B cell (primary cell): ENCODE data around the gene SPECC1. TPM values are rescaled to one million over a fixed set of nuclear protein-coding genes. Genes with fewer than 3 reads are reported as not detected.
"Not testable (repeated sequence)": the region's sequence is repeated elsewhere in the genome, so short reads cannot be mapped to it uniquely, and the experiment has no call there.

Experiments
- ATAC-seq: fragments of 200-7000 bp; cut with Tn5 transposase; one replicate; pipeline ENCODE4 v1.10.0; 2021; ENCODE audit warnings: low read depth, mild to moderate bottlenecking, moderate number of reproducible peaks, moderate library complexity
- CTCF ChIA-PET: fragments of 350-600 bp; sonication (Branson Sonifier 250); formaldehyde crosslinking; loops from one replicate; lab custom pipeline; 2021; ENCODE audit warnings: antibody characterized with exemption, inconsistent platforms; lab: Charles Lee
- POLR2A ChIA-PET: fragments of 350-600 bp; sonication (Branson Sonifier 250); formaldehyde crosslinking; loops from one replicate; lab custom pipeline; 2021; ENCODE audit warnings: antibody characterized with exemption; lab: Charles Lee
- DNase-seq: peaks from one replicate; pipeline ENCODE4 v3.0.0; 2013
- H2AFZ ChIP-seq: 2 replicates; pipeline ENCODE4 v1.6.1; 2012; ENCODE audit warnings: mild to moderate bottlenecking, low read depth, low read length; ENCODE audit not compliant: insufficient read depth, poor library complexity, severe bottlenecking
- H3K27ac ChIP-seq, 2 donors: 1 replicate in 1 of 2; 2 replicates in 1 of 2; pipeline ENCODE4 v1.5.1; 2012 to 2013; ENCODE audit warnings: low read length in 2 of 2, mild to moderate bottlenecking in 2 of 2, moderate library complexity in 1 of 2
- H3K27me3 ChIP-seq, 4 experiments: fragments of 200-600 bp in 1 of 4; sonication (generic) in 1 of 4; replicated peaks in 1 of 4; 1 replicate in 2 of 4; 2 replicates in 2 of 4; pipeline versions ENCODE4 v1.6.1 to v1.7.0; 2013 to 2016; ENCODE audit warnings: low read length in 3 of 4, mild to moderate bottlenecking in 2 of 4, mixed read lengths in 1 of 4, moderate library complexity in 1 of 4; ENCODE audit not compliant: insufficient read depth in 4 of 4, control insufficient read depth in 3 of 4; ENCODE audit errors: control extremely low read depth in 1 of 4
- H3K36me3 ChIP-seq, 2 experiments: replicated peaks in 1 of 2; 1 replicate in 1 of 2; 2 replicates in 1 of 2; pipeline versions ENCODE4 v1.6.1 to v1.7.1; 2013; ENCODE audit warnings: low read length in 1 of 2; ENCODE audit not compliant: insufficient read depth in 2 of 2, control insufficient read depth in 1 of 2; ENCODE audit errors: control extremely low read depth in 1 of 2, extremely low read depth in 1 of 2
- H3K4me1 ChIP-seq, 2 donors: fragments of 200-600 bp in 1 of 2; sonication (generic) in 1 of 2; 1 replicate in 1 of 2; 2 replicates in 1 of 2; pipeline versions ENCODE4 v1.5.1 to v1.6.1; 2013 to 2017; ENCODE audit warnings: low read length in 2 of 2; ENCODE audit not compliant: control insufficient read depth in 2 of 2, insufficient read depth in 2 of 2
- H3K4me2 ChIP-seq: replicated peaks from 2 replicates; pipeline ENCODE3; 2012; ENCODE audit warnings: mild to moderate bottlenecking, low read depth, low read length; ENCODE audit not compliant: poor library complexity, severe bottlenecking
- H3K4me3 ChIP-seq, 5 experiments: fragments of 200-600 bp in 1 of 5; sonication (generic) in 1 of 5; 1 replicate in 3 of 5; 2 replicates in 2 of 5; pipeline versions ENCODE4 v1.5.1 to v1.7.0; 2011 to 2016; ENCODE audit warnings: low read length in 4 of 5, mild to moderate bottlenecking in 4 of 5, low read depth in 2 of 5, control low read depth in 1 of 5, moderate library complexity in 1 of 5; ENCODE audit not compliant: insufficient read depth in 1 of 5; ENCODE audit errors: control extremely low read depth in 1 of 5, extremely low read depth in 1 of 5
- H3K79me2 ChIP-seq: fragments of 200-600 bp; sonication (generic); one replicate; pipeline ENCODE4 v1.6.0; 2016; ENCODE audit warnings: low read length; ENCODE audit not compliant: control insufficient read depth, insufficient read depth
- H3K9ac ChIP-seq: fragments of 200-600 bp; sonication (generic); 2 replicates; pipeline ENCODE4 v1.6.1; 2017; ENCODE audit warnings: mild to moderate bottlenecking, low read length, moderate library complexity
- H3K9me3 ChIP-seq, 3 donors: one replicate each; pipeline versions ENCODE4 v1.6.1 to v1.7.1; 2013; ENCODE audit warnings: low read length in 2 of 3; ENCODE audit not compliant: control insufficient read depth in 2 of 3, insufficient read depth in 1 of 3; ENCODE audit errors: control extremely low read depth in 1 of 3
- H4K20me1 ChIP-seq: 2 replicates; pipeline ENCODE4 v1.6.0; 2012; ENCODE audit warnings: mild to moderate bottlenecking, low read length; ENCODE audit not compliant: insufficient read depth, control insufficient read depth, poor library complexity, severe bottlenecking
- H3K27ac Mint-ChIP-seq: one replicate; pipeline ENCODE4 v1.8.0; 2021; ENCODE audit warnings: mixed read lengths
- H3K27me3 Mint-ChIP-seq: one replicate; pipeline ENCODE4 v1.8.0; 2021; ENCODE audit warnings: mixed read lengths
- H3K4me1 Mint-ChIP-seq: one replicate; pipeline ENCODE4 v1.8.0; 2021; ENCODE audit warnings: mixed read lengths
- H3K4me3 Mint-ChIP-seq: one replicate; pipeline ENCODE4 v1.8.0; 2021; ENCODE audit warnings: mixed read lengths
- H3K9me3 Mint-ChIP-seq: one replicate; pipeline ENCODE4 v1.8.0; 2022; ENCODE audit warnings: mixed read lengths; ENCODE audit not compliant: insufficient read depth
- CTCF ChIP-seq: fragments of 200-600 bp; IDR thresholded peaks from one replicate; pipeline ENCODE4 v1.8.0; 2022; ENCODE audit warnings: antibody characterized with exemption, mild to moderate bottlenecking
- EZH2 ChIP-seq: IDR thresholded peaks from 2 replicates; pipeline ENCODE4 v1.6.1; 2012; ENCODE audit warnings: borderline replicate concordance, low read depth, mild to moderate bottlenecking, moderate library complexity, low read length; ENCODE audit not compliant: insufficient read depth, poor library complexity, severe bottlenecking
- whole genome bisulfite sequencing: methylation state at CpG from one replicate; pipeline ENCODE4 v1.1.5; 2013; ENCODE audit warnings: missing lambda C conversion rate; ENCODE audit not compliant: insufficient coverage; 5-methylcytosine and 5-hydroxymethylcytosine counted together
- intact Hi-C: fragments of 100-400 bp; cut with micrococcal nuclease; formaldehyde crosslinking; loops from one replicate; pipeline ENCODE4 v1.10.0; 2022
- polyA plus RNA-seq: library from polyadenylated mRNA; depleted of rRNA; stranded (reverse); fragments of >200 nt; gene quantifications from 2 replicates; pipeline ENCODE4 v1.2.3, GENCODE V29; 2012
- total RNA-seq, 2 donors: library from RNA; stranded (reverse); fragments of 120-200 nt in 1 of 2; gene quantifications; 1 replicate in 1 of 2; 2 replicates in 1 of 2; pipeline versions ENCODE4 v1.2.3 to v1.2.4, GENCODE V29; 2013 to 2022

Gene SPECC1
- total and polyA plus RNA-seq, 2 donors (not counting 1 experiment from before 2014, with no cell fraction given) = 4.6 to 7.4 TPM

DNA sequence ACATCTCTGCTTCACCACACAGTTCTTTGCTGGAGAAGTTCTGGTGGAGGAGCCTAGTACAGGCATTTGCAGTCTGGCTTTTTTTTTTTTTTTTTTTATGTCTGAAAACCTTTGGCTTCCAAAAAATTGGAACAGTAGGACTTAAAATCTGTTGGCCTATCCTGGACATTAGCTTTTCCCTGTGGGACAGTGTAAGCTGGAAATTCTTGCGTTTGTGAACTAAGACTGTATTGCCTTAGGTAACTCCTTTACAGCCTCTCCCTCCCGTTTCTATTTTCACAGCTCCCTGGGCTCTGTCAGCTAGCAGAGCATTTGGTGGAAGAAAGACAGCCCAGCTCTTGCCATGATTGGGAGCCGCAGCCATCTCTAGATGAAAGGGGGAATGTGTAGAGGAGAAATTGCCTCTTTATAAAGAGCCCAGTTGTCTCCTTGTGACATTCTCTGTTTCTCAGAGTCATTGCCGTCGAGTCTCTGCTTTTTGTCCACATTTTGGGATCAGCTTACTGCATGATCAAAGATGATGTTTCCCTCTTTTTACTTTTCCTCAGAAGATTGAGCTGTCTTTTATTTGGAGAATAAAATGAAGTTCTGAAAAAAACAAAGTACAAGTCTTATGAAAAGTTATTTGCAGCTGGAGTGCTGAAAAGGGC is 227.5 kb downstream of the SPECC1 start:
- no peak overlapping the region for H3K4me2 ChIP-seq
- WGBS = 100% methylated on average over 1 of the region's 5 CpGs
- TF ChIP-seq CTCF (no peak), EZH2 (no peak)
- no peak overlapping the region for H3K9ac ChIP-seq
- H3K9me3 ChIP-seq = no peaks in the 10 kb centered on the region
- no peaks in the 10 kb centered on the region for H3K4me1 ChIP-seq
- ChIA-PET POLR2A (no interaction called here), CTCF (interaction anchor here (1.2 to 1.9 kb wide), 3 partner anchors 10 to 17 kb away, joined by 3 to 8 read pairs (median 3); no protein-coding TSS in a partner anchor)
- no peaks in the 10 kb centered on the region for H3K4me1 Mint-ChIP-seq
- ATAC-seq (no peak), DNase-seq (no peak)
- no peaks in the 10 kb centered on the region for H3K79me2 ChIP-seq
- H3K27ac Mint-ChIP-seq = no peak overlapping the region
- peaks cover 0 to 2% of the 10 kb centered on the region in 2 experiments for H3K36me3 ChIP-seq
- no peak overlapping the region for H3K27ac ChIP-seq
- no peak overlapping the region for H3K4me3 Mint-ChIP-seq
- intact Hi-C loops = no loop called here
- H4K20me1 ChIP-seq = no peaks in the 10 kb centered on the region
- H3K9me3 Mint-ChIP-seq = no peaks in the 10 kb centered on the region
- H3K4me3 ChIP-seq = no peak overlapping the region
- no peaks in the 10 kb centered on the region for H3K27me3 ChIP-seq
- H2AFZ ChIP-seq = no peak overlapping the region
- no peaks in the 10 kb centered on the region for H3K27me3 Mint-ChIP-seq

DNA sequence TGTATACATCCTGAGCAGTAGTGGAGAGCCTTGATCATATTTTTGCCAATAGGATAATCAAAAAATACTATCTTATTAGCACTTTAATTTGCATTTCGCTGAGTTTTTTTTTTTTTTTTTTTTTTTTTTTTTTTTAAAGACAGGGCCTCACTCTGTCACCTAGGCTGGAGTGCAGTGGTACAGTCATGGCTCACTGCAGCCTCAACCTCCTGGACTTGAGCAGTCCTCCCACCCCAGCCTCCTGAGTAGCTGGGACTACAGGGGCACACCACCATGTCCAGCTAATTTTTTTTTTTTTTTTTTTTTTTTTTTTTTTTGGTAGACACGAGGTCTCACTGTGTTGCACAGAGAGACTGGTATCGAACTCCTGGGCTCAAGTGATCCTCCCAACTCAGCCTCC is 230.6 kb downstream of the SPECC1 start:
- H3K4me3 Mint-ChIP-seq, H3K4me2 ChIP-seq, intact Hi-C loops, H3K9ac ChIP-seq, H3K9me3 Mint-ChIP-seq, H3K27ac Mint-ChIP-seq, H4K20me1 ChIP-seq, H3K27ac ChIP-seq, H3K27me3 Mint-ChIP-seq, H3K4me1 ChIP-seq, H2AFZ ChIP-seq, H3K4me1 Mint-ChIP-seq, H3K79me2 ChIP-seq, ATAC-seq, H3K4me3 ChIP-seq, POLR2A ChIA-PET, CTCF ChIA-PET, H3K9me3 ChIP-seq, DNase-seq, H3K27me3 ChIP-seq, H3K36me3 ChIP-seq: not testable (repeated sequence)
- 86% methylated on average over 1 of the region's 3 CpGs for WGBS
